ENCODE measurements around the gene LOXHD1.

LOXHD1 gene

DNA sequence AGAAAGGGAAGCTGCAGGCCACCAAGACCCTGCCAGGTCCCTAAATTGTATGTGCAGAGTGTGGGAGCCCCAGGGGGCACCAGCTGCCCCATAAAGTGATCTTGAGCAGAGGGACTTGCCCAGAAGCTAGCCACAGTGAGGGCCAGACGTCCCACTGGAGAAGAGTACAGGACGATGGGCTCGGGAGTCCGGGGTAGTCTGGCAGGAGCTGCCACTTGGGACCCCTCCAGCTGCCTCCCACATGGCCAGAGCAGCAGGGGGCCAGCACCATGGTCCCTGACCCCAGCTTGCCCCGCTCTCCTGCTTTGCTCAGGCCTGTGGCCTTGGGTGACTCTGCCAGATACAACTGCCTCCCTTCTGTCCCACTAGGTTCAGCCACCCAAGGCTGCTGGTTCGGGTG is 11.7 kb upstream of the LOXHD1 start:
- no peak for DNase-seq

GRCh38 chr18:46668135-46668534 is 11.1 kb upstream of the LOXHD1 start:
- no peak for DNase-seq

DNA sequence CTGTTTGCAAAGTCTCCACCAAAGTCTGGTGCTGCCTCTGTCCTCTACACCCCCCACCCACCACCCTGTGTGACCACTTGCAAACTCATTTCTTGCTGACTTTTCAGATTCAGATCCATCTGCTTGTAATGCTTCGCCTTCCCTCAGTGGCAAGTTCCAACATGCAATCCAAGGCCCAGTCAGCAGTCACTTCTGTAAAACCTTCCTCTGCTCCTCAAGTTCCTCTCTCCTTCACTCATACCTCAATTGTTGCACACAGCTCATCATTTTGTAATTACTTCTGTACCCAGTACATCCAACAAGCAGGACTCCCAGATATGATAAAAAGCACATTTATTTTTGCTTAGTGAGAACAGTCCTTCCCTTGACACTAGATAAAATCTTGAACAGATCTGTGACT is 6.5 kb upstream of the LOXHD1 start:
- DNase-seq: no peak

- no peak for DNase-seq
Measured at GRCh38 chr18:46660957-46661749, 4.1 kb upstream of the LOXHD1 start.

DNA sequence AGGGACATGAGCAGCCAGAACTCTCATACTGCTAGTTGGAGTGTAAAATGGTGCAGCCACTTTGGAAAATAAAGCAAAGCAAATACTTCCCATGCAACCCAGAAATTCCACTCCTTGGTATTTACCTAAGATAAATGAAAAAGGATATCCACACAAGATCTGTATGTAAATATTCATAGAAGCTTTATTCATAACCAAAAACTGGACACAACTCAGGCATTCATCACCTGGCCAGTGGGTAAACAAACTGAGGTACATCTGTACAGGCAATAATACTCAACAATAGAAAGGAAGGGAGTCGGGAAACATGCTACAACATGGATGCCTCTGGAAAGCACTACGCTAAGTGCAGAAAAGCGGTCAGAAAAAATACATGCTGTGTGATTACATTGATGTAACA is 2.5 kb upstream of the LOXHD1 start:
- DNase-seq: no peak

DNA sequence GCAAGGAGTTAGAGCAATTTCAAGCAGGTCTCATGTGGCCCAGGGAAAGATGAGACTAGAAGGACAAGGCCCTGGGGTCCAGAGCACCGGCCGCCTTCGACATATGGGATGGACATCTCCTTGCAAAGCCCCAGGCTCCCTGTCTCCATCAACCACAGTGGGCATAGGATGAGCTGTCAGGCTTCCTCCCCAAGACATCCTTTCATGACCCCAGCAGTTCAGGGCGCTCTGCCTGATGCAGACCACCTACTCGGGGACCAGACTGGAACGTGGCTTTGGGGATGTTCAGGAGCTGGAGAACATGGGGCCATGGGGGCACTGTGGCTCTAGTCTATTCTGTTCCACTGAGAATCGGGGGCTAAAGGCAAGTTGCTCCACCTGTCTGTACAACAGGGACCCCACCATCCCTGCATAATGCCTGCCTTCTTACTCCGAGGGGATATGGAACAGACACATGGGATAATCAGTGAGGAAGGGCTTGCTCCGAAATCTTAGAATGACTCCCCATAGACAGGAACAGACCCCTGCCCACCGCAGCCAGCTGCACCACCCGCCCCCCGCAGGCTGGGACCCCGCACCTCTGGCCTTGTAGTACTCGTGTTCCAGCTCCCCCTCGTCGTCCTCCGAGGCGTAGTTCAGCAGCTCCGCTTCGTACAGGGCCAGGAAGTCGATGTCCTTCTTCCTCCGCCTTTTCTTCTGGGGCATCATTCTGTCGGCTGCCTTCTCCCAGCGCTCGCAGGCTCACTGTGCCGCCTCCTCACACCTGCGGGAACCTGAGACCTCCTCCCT is 500 bp downstream of the LOXHD1 start:
- no peak for DNase-seq

- no peak for DNase-seq
Measured at GRCh38 chr18:46652372-46652771, 4.6 kb downstream of the LOXHD1 start.

DNA sequence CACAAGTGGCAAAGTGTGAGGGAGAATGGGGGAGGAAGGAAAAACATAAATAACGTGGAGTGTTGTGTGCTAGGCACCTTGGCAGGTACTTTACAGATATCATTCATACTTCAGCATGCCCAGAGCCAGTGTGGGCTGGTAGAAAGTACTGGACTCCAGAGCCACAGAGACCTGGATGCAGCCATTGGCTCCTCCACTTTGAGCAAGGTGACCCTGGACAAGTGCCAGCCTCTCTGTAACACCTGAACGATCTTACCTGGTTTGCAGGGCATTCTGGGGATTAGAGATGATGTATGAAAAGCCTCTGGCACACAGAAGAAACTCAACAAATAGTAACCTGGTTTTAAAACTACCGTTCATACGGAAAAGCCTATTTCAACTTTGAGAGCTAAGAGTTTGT is 6.3 kb downstream of the LOXHD1 start:
- DNase-seq: peak; percentile 7

DNA sequence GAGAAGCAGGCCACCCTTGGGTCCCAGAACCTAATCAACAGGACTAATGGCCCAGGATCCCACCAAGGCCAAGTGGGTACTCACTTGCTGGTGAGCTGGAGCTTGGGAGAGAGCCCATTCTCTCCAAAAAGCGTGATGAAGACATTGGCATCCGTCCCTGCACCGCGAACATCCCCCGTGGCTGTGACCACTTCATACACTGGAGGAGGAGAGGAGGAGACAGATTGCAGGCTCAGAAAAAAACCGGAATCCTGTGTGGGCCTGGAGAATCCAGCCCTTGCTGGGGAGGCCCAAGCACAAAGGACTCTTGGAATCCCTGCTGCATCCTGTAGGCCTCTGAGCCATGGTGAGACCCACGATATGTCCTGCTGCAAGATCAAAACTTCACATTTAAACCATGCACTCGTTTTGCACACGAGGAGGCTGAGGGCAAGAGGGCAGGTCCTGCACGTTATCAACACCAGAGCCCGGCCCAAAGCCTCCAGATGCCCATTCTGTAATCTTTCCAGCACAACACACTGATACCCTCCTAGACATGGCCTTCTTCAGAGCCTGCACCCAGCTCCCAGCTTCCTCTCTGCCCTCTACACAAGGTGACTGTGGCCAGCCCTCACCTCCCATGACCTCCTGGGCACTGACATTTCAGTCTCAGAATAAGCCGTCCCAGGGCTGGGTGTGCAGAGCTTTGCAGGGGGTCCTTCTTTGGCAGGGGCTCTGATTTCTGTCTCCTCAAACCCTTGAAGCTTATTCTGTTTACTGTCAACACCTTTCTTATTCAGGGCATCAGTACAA is 7.8 kb downstream of the LOXHD1 start:
- DNase-seq: no peak

- DNase-seq: no peak
Measured at GRCh38 chr18:46646468-46646867, 10.6 kb downstream of the LOXHD1 start.

- no peak for DNase-seq
Measured at GRCh38 chr18:46642561-46642960, 14.5 kb downstream of the LOXHD1 start.

DNA sequence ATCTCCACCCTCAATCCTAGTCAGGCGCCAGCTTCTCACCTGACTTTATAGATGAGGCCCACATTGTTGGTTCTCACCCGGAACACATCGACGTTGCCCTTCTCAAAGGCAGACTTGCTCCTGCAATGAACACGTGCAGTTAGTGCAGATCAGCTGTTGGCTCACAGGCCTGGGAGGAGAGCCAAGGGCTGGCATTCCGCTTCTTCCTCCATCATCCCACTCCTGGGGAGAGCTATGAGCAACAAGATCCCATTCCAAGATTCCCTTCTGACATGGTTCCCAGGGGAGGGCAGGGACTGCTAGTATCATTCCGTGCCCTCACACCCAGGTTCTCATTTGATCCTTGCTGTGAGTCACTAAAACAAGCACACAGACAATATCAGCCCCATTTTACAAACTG is 15.1 kb downstream of the LOXHD1 start:
- DNase-seq: no peak

- no peak for DNase-seq
Measured at GRCh38 chr18:46639386-46639785, 17.6 kb downstream of the LOXHD1 start.

DNA sequence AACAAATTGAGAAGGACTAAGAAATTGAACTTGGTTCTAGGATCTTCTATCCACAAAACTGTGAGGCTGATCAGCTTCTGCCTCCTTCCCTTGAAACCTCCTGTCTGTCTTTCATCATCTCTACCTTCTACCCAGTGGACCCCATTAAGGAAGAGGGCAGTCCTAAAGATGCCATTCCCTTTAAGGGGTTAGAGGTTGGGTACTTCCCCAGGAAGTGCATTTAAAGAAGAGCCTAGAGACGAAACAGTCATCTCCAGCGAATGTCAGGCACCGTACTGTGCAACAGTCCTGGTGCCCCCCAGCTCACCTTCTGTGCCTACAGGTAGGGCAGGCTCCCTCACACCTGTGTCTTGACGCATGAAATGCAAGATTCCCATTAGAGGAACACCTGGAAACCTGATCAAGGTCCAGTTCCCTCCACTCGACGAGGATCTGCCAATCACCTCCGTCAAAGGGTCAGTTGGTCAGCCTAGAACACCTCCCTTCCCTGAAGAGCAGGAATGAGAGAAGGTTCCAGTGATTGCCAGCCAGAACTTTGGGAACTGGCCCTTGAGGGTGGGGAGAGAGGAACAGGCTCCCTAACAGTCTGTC is 20.9 kb downstream of the LOXHD1 start:
- DNase-seq: no peak

DNA sequence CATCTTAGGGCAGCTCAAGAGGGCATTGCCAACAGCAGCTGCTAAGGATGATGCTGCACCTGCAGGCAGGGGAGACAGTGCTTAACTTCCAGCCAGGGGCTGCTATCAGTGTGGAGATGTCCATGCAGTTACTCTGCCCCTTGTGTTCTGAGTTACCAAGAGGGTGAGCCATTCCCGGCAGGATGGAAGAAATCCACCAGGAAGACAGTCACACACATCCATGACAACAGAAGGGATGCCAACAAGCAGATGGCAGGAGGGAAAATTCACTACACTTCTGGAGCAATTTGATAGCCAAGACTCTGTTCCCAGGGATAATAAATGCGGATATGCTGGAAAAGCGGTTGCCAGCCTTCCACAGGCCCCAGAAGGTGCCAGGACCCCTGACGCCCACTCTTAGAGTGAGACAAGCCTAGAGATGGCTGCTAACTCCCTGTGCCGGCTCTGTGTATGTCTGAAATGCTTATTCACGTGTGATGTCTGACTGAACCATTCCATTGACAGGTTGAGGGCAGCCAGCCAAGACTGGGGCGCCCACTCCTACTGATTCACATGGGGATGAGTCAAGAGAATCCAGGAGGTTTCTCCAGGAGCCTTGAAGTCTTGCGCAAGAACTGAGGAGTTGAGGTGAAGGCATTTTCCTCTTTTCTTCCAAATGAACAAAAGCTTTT is 24.5 kb downstream of the LOXHD1 start:
- DNase-seq: no peak

DNA sequence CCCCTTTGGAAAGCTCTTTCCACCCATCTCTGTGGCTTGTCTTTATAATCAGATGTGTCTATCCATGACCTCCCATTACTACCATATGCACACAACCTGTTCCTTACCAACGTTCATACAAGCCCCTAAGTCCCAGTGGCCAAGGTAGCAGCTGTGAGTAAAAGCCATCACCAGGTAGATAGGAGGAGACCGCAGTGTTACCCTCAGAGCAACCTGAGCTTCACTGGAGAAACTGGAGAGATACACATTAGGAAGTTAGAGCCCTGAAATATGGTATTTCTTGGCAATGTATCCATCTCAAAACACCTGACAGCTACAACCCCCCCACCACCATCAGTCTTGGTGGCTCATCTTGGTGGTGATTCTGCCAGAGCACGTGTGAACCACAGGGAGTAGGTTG is 26.0 kb downstream of the LOXHD1 start:
- DNase-seq: no peak

- no peak for DNase-seq
Measured at GRCh38 chr18:46630160-46630559, 26.9 kb downstream of the LOXHD1 start.

DNA sequence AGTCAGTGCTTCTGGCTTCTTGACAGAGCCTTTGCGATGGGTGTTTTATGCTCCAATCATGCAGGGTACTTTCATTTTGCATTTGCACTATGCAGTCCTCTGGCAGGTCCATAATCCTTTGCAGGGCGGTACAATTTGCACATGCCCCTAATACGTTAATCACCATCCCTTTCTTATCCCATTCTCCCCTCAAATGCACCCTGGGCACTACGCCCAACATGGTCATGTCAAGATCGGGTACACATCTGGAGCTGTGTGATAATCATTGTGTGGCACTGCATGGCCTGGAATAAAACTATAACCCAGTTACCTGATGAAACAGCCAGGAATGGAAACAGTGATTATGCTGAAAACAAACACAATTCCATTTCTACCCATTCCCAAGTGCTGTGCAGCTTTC is 27.7 kb downstream of the LOXHD1 start:
- DNase-seq: no peak

DNA sequence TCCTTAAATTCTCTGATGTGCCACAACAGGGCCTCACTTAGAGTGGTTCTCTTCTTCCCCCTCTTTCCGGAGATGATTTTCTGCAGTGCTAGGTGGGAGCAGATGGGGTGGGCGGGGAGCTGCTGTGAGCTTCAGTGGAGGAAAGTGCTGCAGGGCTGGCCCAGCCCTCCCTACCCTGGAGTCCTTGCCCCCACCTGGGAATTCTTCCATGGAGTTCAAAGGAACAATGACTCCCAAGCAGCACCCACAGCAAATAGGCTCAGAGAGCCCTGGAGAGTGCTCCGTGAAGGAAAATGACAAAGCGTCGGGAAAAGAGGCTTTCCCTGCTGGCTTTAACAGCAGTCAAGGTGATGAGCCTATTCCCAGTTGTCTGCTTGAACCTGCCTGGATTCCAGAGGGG is 28.8 kb downstream of the LOXHD1 start:
- no peak for DNase-seq

- no peak for DNase-seq
Measured at GRCh38 chr18:46627136-46627535, 29.9 kb downstream of the LOXHD1 start.

- DNase-seq: no peak
Measured at GRCh38 chr18:46625069-46625468, 32.0 kb downstream of the LOXHD1 start.

- no peak for DNase-seq
Measured at GRCh38 chr18:46624127-46624526, 32.9 kb downstream of the LOXHD1 start.

DNA sequence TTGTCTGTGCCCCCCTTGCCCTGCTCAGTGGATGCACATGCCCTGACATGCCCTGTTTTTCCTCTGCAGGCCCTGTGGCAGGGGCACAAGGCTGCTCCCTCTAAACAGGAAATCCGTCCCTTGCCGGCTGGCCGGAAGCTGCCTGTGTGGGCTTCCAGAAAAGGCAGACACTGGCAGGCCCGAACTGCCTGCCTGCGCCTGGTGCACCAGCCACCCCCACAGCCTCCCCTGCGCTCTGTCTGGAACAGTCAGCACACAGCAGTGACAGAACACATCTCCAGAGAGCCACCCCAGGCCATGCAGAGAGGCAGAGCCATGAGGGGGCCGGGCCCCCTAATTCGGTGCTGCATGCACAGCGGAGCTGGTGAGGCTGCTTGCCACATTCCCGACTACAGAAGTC is 33.5 kb downstream of the LOXHD1 start:
- no peak for DNase-seq

All from NCI-H2029 treated with DMSO at 0.1 percent for 48 hours (cell line).